Muscle layer of duodenum (tissue), 2 donors: ENCODE measurements around the gene DHX40.
A peak's percentile ranks its signal among the peaks of the same experiment; 100 is the strongest.
"Not testable (repeated sequence)": the region's sequence is repeated elsewhere in the genome, so short reads cannot be mapped to it uniquely, and the experiment has no call there.

Experiments
- H3K27ac ChIP-seq: one replicate; pipeline ENCODE4 v1.7.0; 2013; ENCODE audit warnings: mild to moderate bottlenecking, low read length
- H3K27me3 ChIP-seq: one replicate; pipeline ENCODE4 v1.7.0; 2013; ENCODE audit warnings: low read depth, mild to moderate bottlenecking, control low read depth, low read length
- H3K36me3 ChIP-seq, 2 donors: one replicate each; pipeline ENCODE4 v1.7.0; 2013; ENCODE audit warnings: low read length in 2 of 2, control low read depth in 1 of 2, mild to moderate bottlenecking in 1 of 2; ENCODE audit not compliant: insufficient read depth in 2 of 2, control insufficient read depth in 1 of 2
- H3K4me1 ChIP-seq, 2 donors: one replicate each; pipeline ENCODE4 v1.7.0; 2013; ENCODE audit warnings: low read length in 2 of 2, mild to moderate bottlenecking in 2 of 2, control low read depth in 1 of 2, moderate library complexity in 1 of 2; ENCODE audit not compliant: insufficient read depth in 2 of 2, control insufficient read depth in 1 of 2
- H3K4me3 ChIP-seq, 2 donors: one replicate each; pipeline ENCODE4 v1.7.0; 2013; ENCODE audit warnings: low read length in 2 of 2, low read depth in 1 of 2, mild to moderate bottlenecking in 1 of 2
- H3K9me3 ChIP-seq, 2 donors: one replicate each; pipeline ENCODE4 v1.7.0; 2013; ENCODE audit warnings: low read length in 2 of 2, control low read depth in 1 of 2, mild to moderate bottlenecking in 1 of 2; ENCODE audit not compliant: control insufficient read depth in 1 of 2
- donor health status: healthy.

Gene DHX40

GRCh38 chr17:59561042-59561441 lies 4.4 kb upstream of the DHX40 start:
- no peak overlapping the region for H3K27ac ChIP-seq
- no peaks in the 10 kb centered on the region for H3K9me3 ChIP-seq
- no peaks in the 10 kb centered on the region for H3K36me3 ChIP-seq
- no peaks in the 10 kb centered on the region for H3K4me1 ChIP-seq
- no peaks in the 10 kb centered on the region for H3K27me3 ChIP-seq
- no peak overlapping the region for H3K4me3 ChIP-seq

- H3K9me3 ChIP-seq, result no peaks in the 10 kb centered on the region
- H3K4me3 ChIP-seq, result peak overlapping the region; percentile 82 to 99
- H3K27ac ChIP-seq, result peak overlapping the region; percentile 80
Observed at GRCh38 chr17:59565959-59566324, 532 bp downstream of the DHX40 start.

GRCh38 chr17:59569151-59569550 lies 3.7 kb downstream of the DHX40 start:
- H3K36me3 ChIP-seq, H3K4me1 ChIP-seq, H3K27ac ChIP-seq, H3K9me3 ChIP-seq, H3K4me3 ChIP-seq, H3K27me3 ChIP-seq: not testable (repeated sequence)

More at GRCh38 chr17:59565959-59566324, 532 bp downstream of the DHX40 start:
- Histone ChIP-seq H3K36me3 (no peaks in the 10 kb centered on the region), H3K27me3 (no peaks in the 10 kb centered on the region), H3K4me1 (peaks cover 0 to 7% of the 10 kb centered on the region in 2 donors)

- no peak overlapping the region for H3K4me3 ChIP-seq
- H3K27me3 ChIP-seq, result no peaks in the 10 kb centered on the region
- H3K36me3 ChIP-seq, result peaks cover 0 to 7% of the 10 kb centered on the region in 2 donors
- no peaks in the 10 kb centered on the region for H3K9me3 ChIP-seq
- no peak overlapping the region for H3K27ac ChIP-seq
- H3K4me1 ChIP-seq, result no peaks in the 10 kb centered on the region
Observed at GRCh38 chr17:59572301-59572924, 7.0 kb downstream of the DHX40 start.

- not testable (repeated sequence) for H3K9me3 ChIP-seq, H3K27ac ChIP-seq, H3K36me3 ChIP-seq, H3K4me1 ChIP-seq, H3K27me3 ChIP-seq, H3K4me3 ChIP-seq
Observed at GRCh38 chr17:59584168-59584567, 18.8 kb downstream of the DHX40 start.

- Histone ChIP-seq H3K27me3 (no peaks in the 10 kb centered on the region), H3K27ac (no peak overlapping the region), H3K4me3 (no peak overlapping the region), H3K9me3 (no peaks in the 10 kb centered on the region), H3K4me1 (no peaks in the 10 kb centered on the region), H3K36me3 (peaks cover 15 to 42% of the 10 kb centered on the region in 2 donors)
Observed at GRCh38 chr17:59600169-59600568, 34.8 kb downstream of the DHX40 start.

GRCh38 chr17:59601130-59601529 lies 35.7 kb downstream of the DHX40 start:
- Histone ChIP-seq H3K27me3 (no peaks in the 10 kb centered on the region), H3K36me3 (peaks cover 24 to 51% of the 10 kb centered on the region in 2 donors), H3K27ac (no peak overlapping the region), H3K4me3 (no peak overlapping the region), H3K9me3 (no peaks in the 10 kb centered on the region), H3K4me1 (no peaks in the 10 kb centered on the region)

GRCh38 chr17:59607061-59607460 lies 41.7 kb downstream of the DHX40 start:
- H3K9me3 ChIP-seq, result no peaks in the 10 kb centered on the region
- peaks cover 30 to 53% of the 10 kb centered on the region in 2 donors for H3K36me3 ChIP-seq
- no peaks in the 10 kb centered on the region for H3K4me1 ChIP-seq
- H3K27me3 ChIP-seq, result no peaks in the 10 kb centered on the region
- no peak overlapping the region for H3K27ac ChIP-seq
- H3K4me3 ChIP-seq, result no peak overlapping the region

GRCh38 chr17:59607817-59608403 lies 42.5 kb downstream of the DHX40 start:
- H3K4me1 ChIP-seq, result no peaks in the 10 kb centered on the region
- no peak overlapping the region for H3K4me3 ChIP-seq
- H3K9me3 ChIP-seq, result no peaks in the 10 kb centered on the region
- no peaks in the 10 kb centered on the region for H3K27me3 ChIP-seq
- no peak overlapping the region for H3K27ac ChIP-seq
- peaks cover 25 to 45% of the 10 kb centered on the region in 2 donors for H3K36me3 ChIP-seq

- H3K4me1 ChIP-seq, result no peaks in the 10 kb centered on the region
- no peak overlapping the region for H3K27ac ChIP-seq
- H3K36me3 ChIP-seq, result peaks cover 8 to 17% of the 10 kb centered on the region in 2 donors
- no peak overlapping the region for H3K4me3 ChIP-seq
- no peaks in the 10 kb centered on the region for H3K9me3 ChIP-seq
- no peaks in the 10 kb centered on the region for H3K27me3 ChIP-seq
Observed at GRCh38 chr17:59611503-59611902, 46.1 kb downstream of the DHX40 start.

- Histone ChIP-seq H3K36me3 (peaks cover 0 to 15% of the 10 kb centered on the region in 2 donors), H3K4me1 (peaks cover 8 to 9% of the 10 kb centered on the region in 2 donors), H3K9me3 (no peaks in the 10 kb centered on the region), H3K27ac (no peak overlapping the region), H3K4me3 (no peak overlapping the region), H3K27me3 (no peaks in the 10 kb centered on the region)
Observed at GRCh38 chr17:59616253-59616920, 51.0 kb downstream of the DHX40 start.
